PC-9 (cell line): Measurements from ENCODE around the gene AIFM1. TPM values are rescaled to one million over a fixed set of nuclear protein-coding genes. Genes with fewer than 3 reads are reported as not detected.

Experiments
- BruUV-seq: library from RNA; stranded (reverse); fragments of 400-500 nt; replicated peaks from 2 replicates; lab custom pipeline; 2021; lab: Mats Ljungman, UMichigan
- CTCF ChIA-PET: fragments of 300-600 bp; sonication (Branson Sonifier 250); formaldehyde crosslinking; loops from one replicate; lab custom pipeline; 2022; ENCODE audit warnings: antibody characterized with exemption; lab: Charles Lee
- POLR2A ChIA-PET: fragments of 300-600 bp; sonication (Branson Sonifier 250); formaldehyde crosslinking; loops from one replicate; lab custom pipeline; 2022; ENCODE audit warnings: antibody characterized with exemption; ENCODE audit not compliant: unreplicated experiment; lab: Charles Lee
- DNase-seq, 2 experiments: peaks; one replicate each; pipeline versions ENCODE4 v3.0.0 to v3.0.0-alpha.2; 2015 to 2022; ENCODE audit warnings: mixed read lengths in 1 of 2
- H2AFZ ChIP-seq: fragments of 200-600 bp; sonication (generic); 2 replicates; pipeline ENCODE4 v1.8.1; 2017; ENCODE audit warnings: antibody characterized with exemption
- H3F3A ChIP-seq: fragments of 200-600 bp; sonication (generic); 2 replicates; pipeline ENCODE4 v1.8.1; 2017; ENCODE audit warnings: antibody characterized with exemption, mild to moderate bottlenecking, low read depth; ENCODE audit not compliant: insufficient read depth
- H3K27ac ChIP-seq: fragments of 200-600 bp; sonication (generic); 2 replicates; pipeline ENCODE4 v1.6.1; 2016; ENCODE audit warnings: mixed run types
- H3K27me3 ChIP-seq: fragments of 200-600 bp; sonication (generic); 2 replicates; pipeline ENCODE4 v1.6.1; 2016; ENCODE audit warnings: low read depth, mixed run types; ENCODE audit not compliant: insufficient read depth
- H3K36me3 ChIP-seq: fragments of 200-600 bp; sonication (generic); 2 replicates; pipeline ENCODE4 v1.6.1; 2016; ENCODE audit warnings: low read depth, mixed run types
- H3K4me1 ChIP-seq: fragments of 200-600 bp; sonication (generic); replicated peaks from 2 replicates; pipeline ENCODE4 v1.6.1; 2016; ENCODE audit warnings: mixed run types; ENCODE audit not compliant: insufficient read depth
- H3K4me2 ChIP-seq: fragments of 200-600 bp; sonication (generic); 2 replicates; pipeline ENCODE4 v1.6.1; 2017; ENCODE audit warnings: mixed run types
- H3K4me3 ChIP-seq: fragments of 200-600 bp; sonication (generic); 2 replicates; pipeline ENCODE4 v1.6.1; 2016; ENCODE audit warnings: mixed run types
- H3K79me2 ChIP-seq: fragments of 200-600 bp; sonication (generic); 2 replicates; pipeline ENCODE4 v1.6.1; 2017; ENCODE audit warnings: low read depth, mixed run types
- H3K9me2 ChIP-seq: fragments of 200-600 bp; sonication (generic); 2 replicates; pipeline ENCODE4 v1.8.1; 2017; ENCODE audit warnings: mild to moderate bottlenecking; ENCODE audit not compliant: insufficient read depth
- H3K9me3 ChIP-seq: fragments of 200-600 bp; sonication (generic); 2 replicates; pipeline ENCODE4 v1.8.1; 2016; ENCODE audit warnings: low read depth; ENCODE audit not compliant: insufficient read depth
- H4K20me1 ChIP-seq: fragments of 200-600 bp; sonication (generic); 2 replicates; pipeline ENCODE4 v1.8.1; 2017; ENCODE audit not compliant: insufficient read depth
- EZH2 ChIP-seq: fragments of 200-600 bp; sonication (generic); IDR thresholded peaks from 2 replicates; pipeline ENCODE4 v1.8.0; 2017; ENCODE audit warnings: antibody characterized with exemption, low read depth
- intact Hi-C: fragments of 100-400 bp; cut with micrococcal nuclease; formaldehyde crosslinking; loops from one replicate; pipeline ENCODE4 v1.10.0; 2022; ENCODE audit not compliant: unreplicated experiment
- total RNA-seq: library from RNA; stranded (reverse); gene quantifications from 2 replicates; pipeline ENCODE4 v1.2.3, GENCODE V29; 2021
- TF ChIP-seq, protein P1 (sequence below): fragments of 200-600 bp; sonication (generic); conservative IDR thresholded peaks from 2 replicates; pipeline ENCODE4 v1.6.1; 2017; ENCODE audit warnings: mixed run types, antibody characterized with exemption, mild to moderate bottlenecking, moderate library complexity

The AIFM1 gene
- total RNA-seq, 1 experiment from 2014 or later, result 83.3 TPM

DNA sequence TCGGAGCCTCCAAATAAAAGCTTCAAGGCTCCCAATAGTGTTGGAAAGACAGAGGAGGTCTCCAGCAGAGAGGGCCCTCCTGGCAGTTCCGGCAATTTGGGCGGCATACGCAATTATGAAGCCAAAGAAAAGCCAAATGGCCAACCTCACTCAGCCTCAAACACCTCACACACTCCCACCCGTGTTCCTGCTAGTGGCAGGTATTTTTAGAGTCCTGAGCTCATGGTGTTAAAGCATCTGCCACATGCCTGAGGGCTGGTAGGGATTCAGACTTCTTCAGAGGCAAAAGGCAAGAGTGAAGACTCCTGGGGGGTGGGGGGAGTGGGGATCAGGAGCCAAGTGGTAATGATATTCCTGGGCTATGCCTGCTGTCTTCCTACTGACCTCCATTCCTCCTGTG is 13.5 kb upstream of the AIFM1 start:
- CTCF ChIA-PET, result no interaction called here

DNA sequence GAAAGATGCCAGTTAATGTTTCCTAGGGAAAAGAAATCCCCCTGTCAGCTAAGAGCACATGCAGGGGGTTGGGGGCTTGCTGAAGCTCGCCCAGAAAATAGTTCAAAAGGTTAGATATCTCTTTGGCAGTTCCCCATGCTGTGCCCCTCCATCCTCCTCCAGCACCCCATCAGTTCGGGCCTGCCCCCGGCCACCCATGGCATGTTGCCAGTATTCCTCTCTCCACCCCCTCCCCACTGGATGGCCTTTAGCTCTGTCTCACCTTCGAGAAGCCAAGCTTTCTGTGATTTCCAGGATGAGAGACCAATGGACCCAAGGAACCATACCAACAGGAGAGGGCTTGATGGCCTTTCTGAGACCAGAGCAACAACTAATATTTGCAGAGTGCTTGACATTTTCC is 11.3 kb upstream of the AIFM1 start:
- Histone ChIP-seq H3K27me3 (no peaks in the 10 kb centered on the region), H3K9me3 (no peaks in the 10 kb centered on the region), H3K79me2 (no peaks in the 10 kb centered on the region), H3K36me3 (no peaks in the 10 kb centered on the region), H3K4me1 (peaks cover 28% of the 10 kb centered on the region), H3K4me2 (no peak overlapping the region), H4K20me1 (no peaks in the 10 kb centered on the region), H3K4me3 (no peak overlapping the region), H3K9me2 (no peaks in the 10 kb centered on the region), H2AFZ (no peak overlapping the region), H3F3A (peaks cover 20% of the 10 kb centered on the region), H3K27ac (no peak overlapping the region)
- no TSS peak for BruUV-seq
- no peak for TF ChIP-seq EZH2
- TF ChIP-seq, protein P1, sequence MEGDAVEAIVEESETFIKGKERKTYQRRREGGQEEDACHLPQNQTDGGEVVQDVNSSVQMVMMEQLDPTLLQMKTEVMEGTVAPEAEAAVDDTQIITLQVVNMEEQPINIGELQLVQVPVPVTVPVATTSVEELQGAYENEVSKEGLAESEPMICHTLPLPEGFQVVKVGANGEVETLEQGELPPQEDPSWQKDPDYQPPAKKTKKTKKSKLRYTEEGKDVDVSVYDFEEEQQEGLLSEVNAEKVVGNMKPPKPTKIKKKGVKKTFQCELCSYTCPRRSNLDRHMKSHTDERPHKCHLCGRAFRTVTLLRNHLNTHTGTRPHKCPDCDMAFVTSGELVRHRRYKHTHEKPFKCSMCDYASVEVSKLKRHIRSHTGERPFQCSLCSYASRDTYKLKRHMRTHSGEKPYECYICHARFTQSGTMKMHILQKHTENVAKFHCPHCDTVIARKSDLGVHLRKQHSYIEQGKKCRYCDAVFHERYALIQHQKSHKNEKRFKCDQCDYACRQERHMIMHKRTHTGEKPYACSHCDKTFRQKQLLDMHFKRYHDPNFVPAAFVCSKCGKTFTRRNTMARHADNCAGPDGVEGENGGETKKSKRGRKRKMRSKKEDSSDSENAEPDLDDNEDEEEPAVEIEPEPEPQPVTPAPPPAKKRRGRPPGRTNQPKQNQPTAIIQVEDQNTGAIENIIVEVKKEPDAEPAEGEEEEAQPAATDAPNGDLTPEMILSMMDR, result no peak
- intact Hi-C loops, result no loop called here
- CTCF ChIA-PET, result interaction anchor here (1.0 kb wide), 1 partner anchor 97 kb away, joined by 11 read pairs; no protein-coding TSS in a partner anchor
- DNase-seq, result no peak
- POLR2A ChIA-PET, result interaction anchor here (0.6 kb wide), 3 partner anchors 26 to 446 kb away, joined by 5 to 6 read pairs (median 6); no protein-coding TSS in a partner anchor

More for the DNA sequence above, 13.5 kb upstream of the AIFM1 start:
- no peak overlapping the region for H2AFZ ChIP-seq
- H4K20me1 ChIP-seq, result no peaks in the 10 kb centered on the region
- no peaks in the 10 kb centered on the region for H3K9me3 ChIP-seq
- peaks cover 6% of the 10 kb centered on the region for H3K4me1 ChIP-seq
- TF ChIP-seq, protein P1, result no peak
- no peak for TF ChIP-seq EZH2
- 0 out of 2 replicates have a peak, but pooled peaks cover 5% of the 10 kb centered on the region for H3F3A ChIP-seq
- DNase-seq, result no peak
- no peaks in the 10 kb centered on the region for H3K9me2 ChIP-seq
- BruUV-seq, result no TSS peak
- H3K27me3 ChIP-seq, result no peaks in the 10 kb centered on the region
- no peak overlapping the region for H3K27ac ChIP-seq
- no peak overlapping the region for H3K4me2 ChIP-seq
- no peaks in the 10 kb centered on the region for H3K36me3 ChIP-seq
- no peak overlapping the region for H3K4me3 ChIP-seq
- H3K79me2 ChIP-seq, result no peaks in the 10 kb centered on the region
- intact Hi-C loops, result no loop called here
- POLR2A ChIA-PET, result no interaction called here

DNA sequence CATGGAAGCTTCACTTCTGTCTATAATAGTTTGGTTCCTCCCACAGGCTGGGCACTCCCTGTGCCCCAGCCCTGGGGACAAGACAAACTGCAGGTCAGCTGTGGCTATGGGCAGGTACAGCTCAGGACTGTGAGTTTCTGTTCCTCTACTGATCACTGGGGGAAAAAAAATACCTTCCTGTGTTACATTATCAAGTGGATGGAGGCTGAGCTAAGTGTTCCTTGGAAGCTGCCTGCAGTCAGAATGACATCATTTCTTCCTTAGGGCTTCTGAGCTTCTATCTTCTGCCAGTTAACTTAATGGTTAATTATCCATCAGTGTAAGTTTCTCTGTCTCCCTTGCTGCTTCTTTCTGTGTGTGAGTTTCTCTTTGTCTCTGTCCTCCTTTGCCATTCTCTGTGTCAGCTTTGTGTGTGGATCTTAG is 10.7 kb upstream of the AIFM1 start:
- Histone ChIP-seq H3K4me3 (no peak overlapping the region), H3K36me3 (no peaks in the 10 kb centered on the region), H2AFZ (no peak overlapping the region), H3K27me3 (no peaks in the 10 kb centered on the region), H3K9me3 (no peaks in the 10 kb centered on the region), H4K20me1 (no peaks in the 10 kb centered on the region), H3K4me1 (peaks cover 28% of the 10 kb centered on the region), H3K79me2 (no peaks in the 10 kb centered on the region), H3K9me2 (no peaks in the 10 kb centered on the region), H3K4me2 (no peak overlapping the region), H3F3A (peaks cover 20% of the 10 kb centered on the region), H3K27ac (no peak overlapping the region)
- CTCF ChIA-PET, result interaction anchor here (1.0 kb wide), 1 partner anchor 97 kb away, joined by 11 read pairs; no protein-coding TSS in a partner anchor
- BruUV-seq, result no TSS peak
- intact Hi-C loops, result no loop called here
- DNase-seq, result no peak
- TF ChIP-seq EZH2, result no peak
- TF ChIP-seq, protein P1, result no peak
- POLR2A ChIA-PET, result interaction anchor here (0.6 kb wide), 1 partner anchor 31 kb away, joined by 6 read pairs; no protein-coding TSS in a partner anchor
